ENCODE results near the gene ALG10.

DNA sequence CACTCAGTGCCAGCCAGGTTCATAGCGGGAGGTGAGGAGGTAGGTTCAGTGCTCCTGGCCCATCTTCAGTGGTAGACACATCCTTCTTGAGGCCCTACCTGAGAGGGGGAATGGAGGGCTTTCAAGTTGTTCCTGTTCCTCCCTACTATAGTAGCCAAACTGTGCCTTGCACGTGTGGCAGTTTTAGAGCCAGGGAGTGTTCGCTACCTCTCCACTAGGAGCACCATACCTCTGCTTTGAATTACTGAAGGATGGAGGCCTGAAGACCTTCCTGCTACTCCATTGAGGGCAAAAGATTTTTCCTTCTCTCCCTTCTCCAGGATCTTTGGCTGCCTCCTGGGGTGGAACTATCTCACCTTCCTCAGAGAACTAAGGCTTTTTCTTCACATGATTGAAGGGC, 5.9 kb upstream of the ALG10 start:
- TF ChIP-seq CTCF (IDR thresholded peaks at IDR 0.05; ENCODE audit: borderline replicate concordance, extremely low read depth, low read length, poor library complexity, severe bottlenecking) (no peak), EZH2 (IDR thresholded peaks at IDR 0.05; ENCODE audit: borderline replicate concordance, low read depth, low read length, severe bottlenecking) (no peak)
